ENCODE results near the gene CEP135.

DNA sequence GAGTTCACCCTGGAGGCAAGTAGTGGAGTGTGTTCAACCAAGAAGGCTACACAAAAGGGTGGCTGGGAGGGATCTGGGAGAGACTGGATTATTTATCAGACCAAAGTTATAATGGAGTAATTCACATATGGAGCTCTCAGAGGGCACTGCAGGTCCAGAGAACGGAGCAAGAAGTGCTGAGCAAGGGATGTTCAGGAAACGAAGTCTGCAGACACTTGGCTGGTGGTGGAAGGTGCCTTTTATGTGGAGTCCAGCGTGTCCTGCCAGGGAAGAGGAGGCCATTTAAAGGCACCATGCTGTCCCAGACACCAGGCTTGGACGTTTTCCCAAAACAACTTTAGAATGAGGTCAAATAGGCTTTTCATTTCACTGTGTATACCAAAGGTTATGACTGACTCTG, 130.1 kb downstream of the CEP135 start:
- TF ChIP-seq, protein P1, sequence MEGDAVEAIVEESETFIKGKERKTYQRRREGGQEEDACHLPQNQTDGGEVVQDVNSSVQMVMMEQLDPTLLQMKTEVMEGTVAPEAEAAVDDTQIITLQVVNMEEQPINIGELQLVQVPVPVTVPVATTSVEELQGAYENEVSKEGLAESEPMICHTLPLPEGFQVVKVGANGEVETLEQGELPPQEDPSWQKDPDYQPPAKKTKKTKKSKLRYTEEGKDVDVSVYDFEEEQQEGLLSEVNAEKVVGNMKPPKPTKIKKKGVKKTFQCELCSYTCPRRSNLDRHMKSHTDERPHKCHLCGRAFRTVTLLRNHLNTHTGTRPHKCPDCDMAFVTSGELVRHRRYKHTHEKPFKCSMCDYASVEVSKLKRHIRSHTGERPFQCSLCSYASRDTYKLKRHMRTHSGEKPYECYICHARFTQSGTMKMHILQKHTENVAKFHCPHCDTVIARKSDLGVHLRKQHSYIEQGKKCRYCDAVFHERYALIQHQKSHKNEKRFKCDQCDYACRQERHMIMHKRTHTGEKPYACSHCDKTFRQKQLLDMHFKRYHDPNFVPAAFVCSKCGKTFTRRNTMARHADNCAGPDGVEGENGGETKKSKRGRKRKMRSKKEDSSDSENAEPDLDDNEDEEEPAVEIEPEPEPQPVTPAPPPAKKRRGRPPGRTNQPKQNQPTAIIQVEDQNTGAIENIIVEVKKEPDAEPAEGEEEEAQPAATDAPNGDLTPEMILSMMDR (IDR thresholded peaks at IDR 0.05): no peak
- TF ChIP-seq POLR2A (IDR thresholded peaks at IDR 0.05): no peak
